Measurements from ENCODE around the gene HSPD1. TPM values are rescaled to one million over a fixed set of nuclear protein-coding genes. Genes with fewer than 3 reads are reported as not detected.
A peak's percentile ranks its signal among the peaks of the same experiment; 100 is the strongest.

Gene HSPD1
- total RNA-seq, 1 experiment from 2014 or later, result 681 TPM

DNA sequence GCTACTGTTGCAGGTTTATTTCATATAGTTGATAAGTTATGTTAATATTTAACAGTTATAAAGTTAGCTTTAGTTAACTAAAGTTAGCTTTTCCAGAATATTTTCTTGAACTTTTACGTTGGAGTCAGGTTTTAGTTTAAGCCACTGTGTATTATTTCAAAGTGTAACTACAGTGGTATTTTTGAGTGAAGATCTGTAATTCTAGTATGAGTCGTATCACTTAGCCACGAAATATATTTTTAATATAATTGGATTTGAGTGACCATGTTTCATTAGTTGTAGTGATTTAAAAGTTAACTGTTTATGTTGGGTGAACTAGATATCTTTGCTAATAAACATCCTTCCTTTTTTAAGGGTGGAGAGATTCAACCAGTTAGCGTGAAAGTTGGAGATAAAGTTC, 3.0 kb upstream of the HSPD1 start:
- peaks cover 11% of the 10 kb centered on the region for H3K4me1 Mint-ChIP-seq (ENCODE audit: insufficient read depth, unreplicated experiment)
- no TSS peak for BruUV-seq (replicated peaks)
- no peaks in the 10 kb centered on the region for H3K9me3 Mint-ChIP-seq (ENCODE audit: unreplicated experiment)
- H3K4me3 Mint-ChIP-seq (ENCODE audit: unreplicated experiment), result peak overlapping the region; percentile 89
- peaks cover 64% of the 10 kb centered on the region for H3K36me3 Mint-ChIP-seq (ENCODE audit: insufficient read depth, unreplicated experiment)
- intact Hi-C loops (cut with micrococcal nuclease), result no loop called here
- peak overlapping the region; percentile 93 for H3K27ac Mint-ChIP-seq (ENCODE audit: low read depth, unreplicated experiment)
- no peak for DNase-seq (ENCODE audit: unreplicated experiment)
- ChIA-PET CTCF (interaction anchor here (2.1 to 3.1 kb wide), 2 partner anchors 11 to 13 kb away, joined by 7 to 9 read pairs; partner anchors contain the start of gene MOB4), POLR2A (interaction anchor here (1.2 to 10.4 kb wide), 9 partner anchors 10 to 203 kb away, joined by 3 to 366 read pairs (median 42); partner anchors contain the start of genes COQ10B, MARS2, MOB4 and SF3B1)
- TF ChIP-seq CTCF (IDR thresholded peaks at IDR 0.05; ENCODE audit: unreplicated experiment), result no peak
- no peaks in the 10 kb centered on the region for H3K27me3 Mint-ChIP-seq (ENCODE audit: insufficient read depth, unreplicated experiment)

GRCh38 chr2:197502201-197502600, 2.6 kb upstream of the HSPD1 start:
- Mint-ChIP-seq H3K27me3 (ENCODE audit: insufficient read depth, unreplicated experiment) (no peaks in the 10 kb centered on the region), H3K4me3 (ENCODE audit: unreplicated experiment) (peak overlapping the region; percentile 89), H3K27ac (ENCODE audit: low read depth, unreplicated experiment) (peak overlapping the region; percentile 93), H3K9me3 (ENCODE audit: unreplicated experiment) (no peaks in the 10 kb centered on the region), H3K36me3 (ENCODE audit: insufficient read depth, unreplicated experiment) (peaks cover 69% of the 10 kb centered on the region), H3K4me1 (ENCODE audit: insufficient read depth, unreplicated experiment) (peaks cover 16% of the 10 kb centered on the region)
- no peak for TF ChIP-seq CTCF (IDR thresholded peaks at IDR 0.05; ENCODE audit: unreplicated experiment)
- DNase-seq (ENCODE audit: unreplicated experiment), result peak; percentile 51
- ChIA-PET POLR2A (interaction anchor here (0.6 to 10.4 kb wide), 11 partner anchors 10 to 204 kb away, joined by 3 to 366 read pairs (median 27); partner anchors contain the start of genes COQ10B, MARS2, MOB4 and SF3B1), CTCF (interaction anchor here (2.1 to 3.1 kb wide), 2 partner anchors 11 to 13 kb away, joined by 7 to 9 read pairs; partner anchors contain the start of gene MOB4)
- intact Hi-C loops (cut with micrococcal nuclease), result no loop called here
- no TSS peak for BruUV-seq (replicated peaks)

- Mint-ChIP-seq H3K4me1 (ENCODE audit: insufficient read depth, unreplicated experiment) (peaks cover 18% of the 10 kb centered on the region), H3K27me3 (ENCODE audit: insufficient read depth, unreplicated experiment) (no peaks in the 10 kb centered on the region), H3K36me3 (ENCODE audit: insufficient read depth, unreplicated experiment) (peaks cover 85% of the 10 kb centered on the region), H3K27ac (ENCODE audit: low read depth, unreplicated experiment) (peak overlapping the region; percentile 93), H3K4me3 (ENCODE audit: unreplicated experiment) (peak overlapping the region; percentile 89), H3K9me3 (ENCODE audit: unreplicated experiment) (no peaks in the 10 kb centered on the region)
- CTCF ChIA-PET, result interaction anchor here (1.1 to 3.1 kb wide), 4 partner anchors 13 to 114 kb away, joined by 3 to 9 read pairs (median 6); partner anchors contain the start of gene MOB4
- DNase-seq (ENCODE audit: unreplicated experiment), result peak; percentile 24
- BruUV-seq (replicated peaks), result TSS peak; percentile 64
- no peak for TF ChIP-seq CTCF (IDR thresholded peaks at IDR 0.05; ENCODE audit: unreplicated experiment)
- intact Hi-C loops (cut with micrococcal nuclease), result loop anchor here (1.0 to 2.0 kb wide), 5 partner anchors 15 to 276 kb away; partner anchors contain the start of gene SF3B1
- POLR2A ChIA-PET, result interaction anchor here (0.5 to 10.4 kb wide), 26 partner anchors 8 to 575 kb away, joined by 3 to 366 read pairs (median 4); partner anchors contain the start of genes COQ10B, MARS2, MOB4 and SF3B1
These were observed 977 bp upstream of the HSPD1 start for GRCh38 chr2:197500503-197501131.

GRCh38 chr2:197498937-197499593, 575 bp downstream of the HSPD1 start:
- Mint-ChIP-seq H3K9me3 (ENCODE audit: unreplicated experiment) (no peaks in the 10 kb centered on the region), H3K27ac (ENCODE audit: low read depth, unreplicated experiment) (peak overlapping the region; percentile 93), H3K36me3 (ENCODE audit: insufficient read depth, unreplicated experiment) (peaks cover 87% of the 10 kb centered on the region), H3K4me1 (ENCODE audit: insufficient read depth, unreplicated experiment) (peaks cover 18% of the 10 kb centered on the region), H3K27me3 (ENCODE audit: insufficient read depth, unreplicated experiment) (no peaks in the 10 kb centered on the region), H3K4me3 (ENCODE audit: unreplicated experiment) (peak overlapping the region; percentile 89)
- ChIA-PET CTCF (interaction anchor here (0.6 to 1.2 kb wide), 2 partner anchors 280 to 599 kb away, joined by 3 to 4 read pairs; no protein-coding TSS in a partner anchor), POLR2A (interaction anchor here (0.5 to 10.4 kb wide), 19 partner anchors 9 to 700 kb away, joined by 3 to 366 read pairs (median 12); partner anchors contain the start of genes COQ10B, GTF3C3, MARS2 and MOB4)
- TF ChIP-seq CTCF (IDR thresholded peaks at IDR 0.05; ENCODE audit: unreplicated experiment), result no peak
- peak; percentile 40 for DNase-seq (ENCODE audit: unreplicated experiment)
- intact Hi-C loops (cut with micrococcal nuclease), result loop anchor here (5.0 kb wide), 1 partner anchor 47 kb away; the partner anchor contains the start of gene COQ10B
- no TSS peak for BruUV-seq (replicated peaks)

Data from MCF 10A (cell line).